ENCODE results near the gene DSEL.

GRCh38 chr18:67456711-67457110, 59.8 kb downstream of the DSEL start:
- TF ChIP-seq CTCF (IDR thresholded peaks at IDR 0.05 in 2 of 3, conservative IDR thresholded peaks at IDR 0.05 in 1 of 3; ENCODE audit: borderline replicate concordance in 1 of 3, insufficient read depth in 1 of 3, low read depth in 2 of 3, low read length in 2 of 3) (0 out of 6 replicates have a peak, but pooled peaks of 1 of the 3 experiments have one; percentile 6), SP1 (IDR thresholded peaks at IDR 0.05; ENCODE audit: low read depth) (no peak), EGR1 (IDR thresholded peaks at IDR 0.05; ENCODE audit: low read depth) (no peak), FOSL1 (IDR thresholded peaks at IDR 0.05; ENCODE audit: low read depth) (no peak), EZH2 (IDR thresholded peaks at IDR 0.05) (no peak), TCF7L2 (IDR thresholded peaks at IDR 0.05; ENCODE audit: borderline replicate concordance, extremely low read depth, insufficient read depth, insufficient read length) (no peak), POLR2A (IDR thresholded peaks at IDR 0.05; ENCODE audit: borderline replicate concordance, extremely low read depth, insufficient read depth, insufficient read length) (no peak), POLR2AphosphoS5 (IDR thresholded peaks at IDR 0.05; ENCODE audit: low read depth, low read length) (no peak), SRF (IDR thresholded peaks at IDR 0.05; ENCODE audit: low read depth) (no peak), RAD21 (IDR thresholded peaks at IDR 0.05; ENCODE audit: low read depth) (no peak), ZFX (IDR thresholded peaks at IDR 0.05) (no peak)
